OCI-LY7 (cell line): ENCODE results near the gene CREB5.

Experiments used
- CTCF ChIP-seq: fragments of 200-600 bp; sonication (generic); conservative IDR thresholded peaks from 2 replicates; pipeline ENCODE4 v1.5.1; 2014; ENCODE audit warnings: mild to moderate bottlenecking, antibody characterized with exemption, low read length, moderate library complexity, mixed read lengths
- EZH2phosphoT487 ChIP-seq: fragments of 200-600 bp; sonication (generic); IDR thresholded peaks from 2 replicates; pipeline ENCODE4 v1.6.1; 2018; ENCODE audit warnings: low read depth, borderline replicate concordance, mild to moderate bottlenecking, mixed run types, antibody characterized with exemption, low read length, moderate library complexity, mixed read lengths

- TF ChIP-seq CTCF (no peak), EZH2phosphoT487 (no peak)
Measured at GRCh38 chr7:28646376-28647075, 234.2 kb downstream of the CREB5 start.
